HL-60 (cell line): ENCODE data around the gene USP53.

Experiments used
- DNase-seq, 2 experiments: peaks; one replicate each; pipeline ENCODE4 v3.0.0-alpha.2; 2010 to 2020; ENCODE audit warnings: low read depth in 1 of 2, low spot score in 1 of 2
- H3K27ac ChIP-seq: fragments of 250-450 bp; sonication (Bioruptor Pico); replicated peaks from 2 replicates; pipeline ENCODE4 v1.5.1; 2020; ENCODE audit warnings: mild to moderate bottlenecking, moderate library complexity
- H3K27me3 ChIP-seq: fragments of 250-450 bp; sonication (Bioruptor Pico); 2 replicates; pipeline ENCODE4 v1.5.1; 2021; ENCODE audit warnings: mild to moderate bottlenecking, moderate library complexity; ENCODE audit not compliant: insufficient read depth, poor library complexity, severe bottlenecking
- H3K4me3 ChIP-seq: replicated peaks from 2 replicates; pipeline ENCODE4 v1.5.1; 2011; ENCODE audit warnings: mild to moderate bottlenecking, control low read depth, low read length; ENCODE audit not compliant: insufficient read depth
- GABPA ChIP-seq: IDR thresholded peaks from 2 replicates; pipeline ENCODE4 v1.6.1; 2012; ENCODE audit warnings: low read depth
- POLR2AphosphoS5 ChIP-seq: IDR thresholded peaks from 2 replicates; pipeline ENCODE4 v1.6.1; 2012; ENCODE audit warnings: low read depth
- REST ChIP-seq: IDR thresholded peaks from 2 replicates; pipeline ENCODE4 v1.6.1; 2012; ENCODE audit warnings: low read depth; ENCODE audit not compliant: insufficient replicate concordance
- SPI1 ChIP-seq: IDR thresholded peaks from 2 replicates; pipeline ENCODE4 v1.6.1; 2012; ENCODE audit warnings: low read depth, mild to moderate bottlenecking, borderline replicate concordance
- TF ChIP-seq, protein P1 (sequence below): IDR thresholded peaks from one replicate; pipeline ENCODE4 v1.5.1; 2011; ENCODE audit warnings: low read length, control low read depth, inconsistent platforms; ENCODE audit not compliant: insufficient read depth

USP53 gene

DNA sequence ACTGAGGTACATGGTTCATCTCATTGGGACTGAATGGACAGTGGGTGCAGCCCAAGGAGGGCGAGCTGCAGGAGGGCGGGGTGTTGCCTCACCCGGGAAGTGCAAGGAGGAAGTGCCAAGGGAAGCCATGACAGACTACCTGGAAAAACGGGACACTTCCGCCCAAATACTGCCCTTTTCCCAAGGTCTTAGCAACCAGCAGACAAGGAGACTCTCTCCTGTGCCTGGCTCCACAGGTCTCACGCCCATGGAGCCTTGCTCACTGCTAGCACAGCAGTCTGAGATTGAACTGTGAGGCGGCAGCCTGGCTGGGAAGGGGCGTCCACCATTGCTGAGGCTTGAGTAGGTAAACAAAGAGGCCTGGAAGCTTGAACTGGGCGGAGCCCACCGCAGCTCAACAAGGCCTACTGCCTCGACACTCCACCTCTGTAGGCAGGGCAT lies 14.7 kb upstream of the USP53 start:
- H3K27ac ChIP-seq = no peak overlapping the region
- H3K4me3 ChIP-seq = no peak overlapping the region
- DNase-seq = no peak
- H3K27me3 ChIP-seq = no peaks in the 10 kb centered on the region
- TF ChIP-seq SPI1 = no peak

- Histone ChIP-seq H3K27ac (no peak overlapping the region), H3K27me3 (no peaks in the 10 kb centered on the region), H3K4me3 (no peak overlapping the region)
- DNase-seq = no peak
- TF ChIP-seq SPI1 (no peak), GABPA (no peak), POLR2AphosphoS5 (no peak), REST (no peak)
- TF ChIP-seq, protein P1, sequence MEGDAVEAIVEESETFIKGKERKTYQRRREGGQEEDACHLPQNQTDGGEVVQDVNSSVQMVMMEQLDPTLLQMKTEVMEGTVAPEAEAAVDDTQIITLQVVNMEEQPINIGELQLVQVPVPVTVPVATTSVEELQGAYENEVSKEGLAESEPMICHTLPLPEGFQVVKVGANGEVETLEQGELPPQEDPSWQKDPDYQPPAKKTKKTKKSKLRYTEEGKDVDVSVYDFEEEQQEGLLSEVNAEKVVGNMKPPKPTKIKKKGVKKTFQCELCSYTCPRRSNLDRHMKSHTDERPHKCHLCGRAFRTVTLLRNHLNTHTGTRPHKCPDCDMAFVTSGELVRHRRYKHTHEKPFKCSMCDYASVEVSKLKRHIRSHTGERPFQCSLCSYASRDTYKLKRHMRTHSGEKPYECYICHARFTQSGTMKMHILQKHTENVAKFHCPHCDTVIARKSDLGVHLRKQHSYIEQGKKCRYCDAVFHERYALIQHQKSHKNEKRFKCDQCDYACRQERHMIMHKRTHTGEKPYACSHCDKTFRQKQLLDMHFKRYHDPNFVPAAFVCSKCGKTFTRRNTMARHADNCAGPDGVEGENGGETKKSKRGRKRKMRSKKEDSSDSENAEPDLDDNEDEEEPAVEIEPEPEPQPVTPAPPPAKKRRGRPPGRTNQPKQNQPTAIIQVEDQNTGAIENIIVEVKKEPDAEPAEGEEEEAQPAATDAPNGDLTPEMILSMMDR = no peak
Measured at GRCh38 chr4:119204916-119205315, 7.6 kb upstream of the USP53 start.

DNA sequence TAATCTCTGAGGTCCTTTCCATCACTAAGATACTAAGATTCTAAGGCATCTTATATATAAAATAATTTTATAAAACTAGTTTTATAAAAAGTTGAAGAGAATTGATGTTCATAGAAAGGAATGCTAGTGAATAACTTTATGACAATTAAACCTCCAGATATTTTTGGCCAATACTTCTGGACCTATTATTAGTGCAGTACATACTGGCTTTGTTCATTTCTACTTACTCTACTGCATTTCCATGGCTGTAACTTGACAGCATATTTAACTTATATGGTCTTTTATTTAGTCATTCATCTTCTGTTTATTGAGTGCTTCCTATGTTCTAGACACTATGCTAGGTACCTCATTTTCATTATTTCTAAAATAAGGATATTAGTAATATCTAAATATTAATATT lies 6.8 kb upstream of the USP53 start:
- TF ChIP-seq POLR2AphosphoS5 (no peak), REST (no peak), SPI1 (no peak), GABPA (no peak)
- TF ChIP-seq, protein P1 = no peak
- no peak overlapping the region for H3K4me3 ChIP-seq
- H3K27ac ChIP-seq = no peak overlapping the region
- H3K27me3 ChIP-seq = no peaks in the 10 kb centered on the region
- DNase-seq = no peak

GRCh38 chr4:119206178-119206577 lies 6.3 kb upstream of the USP53 start:
- Histone ChIP-seq H3K4me3 (no peak overlapping the region), H3K27me3 (no peaks in the 10 kb centered on the region), H3K27ac (no peak overlapping the region)
- DNase-seq = no peak
- TF ChIP-seq REST = no peak
